Measurements from ENCODE around the gene PIWIL4.
"Not testable (repeated sequence)": the region's sequence is repeated elsewhere in the genome, so short reads cannot be mapped to it uniquely, and the experiment has no call there.

PIWIL4 gene

DNA sequence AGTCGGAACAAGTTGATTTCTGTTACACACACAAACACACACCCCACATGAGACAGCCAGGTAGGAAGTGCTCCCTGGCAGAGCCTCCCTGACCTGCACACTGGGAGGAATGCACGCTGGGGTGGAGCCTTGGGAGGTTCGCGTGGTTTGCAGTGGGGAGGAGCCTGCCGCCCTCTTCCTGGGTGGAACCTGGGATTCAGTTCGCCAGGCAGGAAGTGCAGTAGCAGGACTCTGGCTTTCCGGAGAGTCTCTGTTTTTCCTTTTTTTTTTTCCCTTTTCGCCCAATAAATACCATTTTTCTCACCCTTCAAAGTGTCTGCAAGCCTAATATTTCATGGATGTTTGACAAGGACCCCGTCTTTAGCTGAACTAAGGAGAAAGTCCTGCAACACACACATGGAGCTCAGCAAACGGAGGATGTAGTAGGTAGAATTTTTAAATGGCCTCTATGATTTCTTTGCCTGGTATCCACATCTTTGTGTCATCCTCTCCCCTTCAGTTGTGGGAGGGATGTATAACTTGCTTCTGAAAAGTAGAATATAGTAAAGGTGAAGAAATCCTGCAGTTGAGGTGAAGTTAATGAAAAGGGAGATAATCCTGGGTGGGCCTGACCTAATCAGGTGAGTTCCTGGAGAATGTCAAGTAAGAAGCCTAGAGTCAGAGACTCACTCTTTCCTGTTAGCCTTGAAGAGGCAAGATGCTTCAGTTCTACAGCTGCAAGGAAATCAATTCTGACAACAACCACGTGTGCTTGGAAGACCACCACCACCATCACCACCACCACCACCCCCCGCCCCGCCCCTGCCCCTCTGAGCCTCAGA lies 72.9 kb downstream of the PIWIL4 start:
- DNase-seq: no peak

DNA sequence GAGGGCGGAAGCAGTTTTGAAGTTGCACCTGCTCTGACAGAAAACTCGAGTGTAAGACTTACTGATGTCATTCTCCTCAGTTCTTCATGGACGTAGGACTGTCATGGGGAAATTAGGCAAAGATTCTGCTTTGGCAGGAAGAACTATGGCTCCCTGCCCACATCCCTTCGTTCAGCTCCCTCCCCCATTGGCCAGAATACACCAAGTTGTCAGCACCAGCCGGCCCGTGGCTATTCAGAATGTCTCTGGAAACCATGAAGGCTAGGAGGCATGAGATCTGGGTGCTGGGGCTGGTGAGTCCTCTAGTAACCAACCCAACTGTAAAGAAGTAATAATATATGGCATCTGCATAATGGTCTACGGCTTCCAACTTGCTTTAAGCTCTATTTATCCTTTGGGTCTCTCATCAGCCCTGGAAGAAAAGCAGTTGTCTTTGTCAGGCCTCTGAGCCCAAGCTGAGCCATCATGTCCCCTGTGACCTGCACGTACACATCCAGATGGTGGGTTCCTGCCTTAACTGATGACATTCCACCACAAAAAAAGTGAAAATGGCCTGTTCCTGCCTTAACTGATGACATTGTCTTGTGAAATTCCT lies 74.1 kb downstream of the PIWIL4 start:
- no peak for DNase-seq

DNA sequence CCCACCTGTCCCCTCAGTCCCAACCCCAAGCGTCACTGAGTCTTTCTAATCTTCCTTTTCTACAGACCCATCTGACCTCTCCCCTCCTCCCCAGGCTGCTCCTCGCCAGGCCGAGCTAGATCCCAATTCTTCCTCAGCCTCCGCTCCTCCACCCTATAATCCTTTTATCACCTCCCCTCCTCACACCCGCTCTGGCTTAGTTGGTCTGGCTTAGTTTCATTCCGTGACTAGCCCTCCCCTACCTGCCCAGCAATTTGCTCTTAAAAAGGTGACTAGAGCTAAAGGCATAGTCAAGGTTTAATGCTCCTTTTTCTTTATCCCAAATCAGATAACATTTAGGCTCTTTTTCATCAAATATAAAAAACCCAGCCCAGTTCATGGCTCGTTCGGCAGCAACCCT lies 76.0 kb downstream of the PIWIL4 start:
- DNase-seq: not testable (repeated sequence)

DNA sequence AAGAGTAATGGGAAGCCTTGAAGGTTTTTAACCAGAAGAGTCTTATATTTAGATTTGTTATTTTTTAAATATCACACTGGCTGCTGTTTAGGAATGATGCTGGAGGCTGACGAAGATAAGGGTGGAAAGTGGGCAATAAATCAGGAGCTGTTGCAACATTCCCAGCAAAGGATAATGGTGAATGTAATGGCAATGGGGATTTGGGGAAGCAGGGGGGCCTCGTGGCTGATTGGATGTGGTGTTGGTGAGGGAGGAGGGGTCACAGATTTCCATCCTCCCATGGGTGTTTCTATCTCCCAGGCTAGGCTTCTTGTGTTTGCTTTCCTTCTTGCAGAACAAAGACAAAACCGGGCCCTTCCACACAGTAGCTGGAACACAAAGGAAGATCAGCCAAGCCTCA lies 80.8 kb downstream of the PIWIL4 start:
- DNase-seq: no peak

DNA sequence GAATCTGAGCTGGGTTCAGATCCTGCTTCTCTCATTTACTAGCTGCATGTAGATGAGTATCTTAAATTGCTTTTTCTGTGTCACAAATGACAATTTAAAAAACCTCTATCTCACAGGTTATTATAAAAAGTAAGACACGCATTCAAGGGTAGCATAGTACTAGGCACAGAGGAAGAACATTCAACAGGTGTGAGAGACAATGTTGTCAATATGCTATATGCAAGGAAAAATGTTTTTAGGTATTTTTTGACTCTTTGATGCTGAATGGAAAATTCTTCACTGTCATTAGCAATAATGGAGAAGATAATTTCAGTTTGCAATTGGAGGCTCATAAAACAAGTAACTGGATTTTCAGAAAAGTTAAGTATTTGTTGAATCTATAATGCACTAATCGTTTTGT lies 81.6 kb downstream of the PIWIL4 start:
- DNase-seq: no peak

DNA sequence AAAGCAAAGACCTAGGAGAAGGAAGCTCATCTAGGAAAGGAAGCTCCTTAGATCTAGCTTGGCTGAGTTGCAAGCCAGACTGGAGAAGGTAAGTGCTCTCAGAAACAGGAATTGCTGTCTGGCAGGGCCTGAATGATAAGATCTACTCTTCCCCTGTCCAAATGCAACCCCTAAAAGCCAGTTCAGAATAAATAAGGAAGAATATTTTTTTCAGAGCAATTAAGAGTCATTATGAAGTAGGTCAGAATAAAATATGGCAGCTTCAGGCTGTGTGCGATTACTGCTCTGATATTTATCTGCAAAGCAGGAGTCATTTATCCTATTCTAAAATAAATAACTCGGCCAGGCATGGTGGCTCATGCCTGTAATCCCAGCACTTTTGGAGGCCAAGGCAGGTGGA lies 82.1 kb downstream of the PIWIL4 start:
- no peak for DNase-seq

DNA sequence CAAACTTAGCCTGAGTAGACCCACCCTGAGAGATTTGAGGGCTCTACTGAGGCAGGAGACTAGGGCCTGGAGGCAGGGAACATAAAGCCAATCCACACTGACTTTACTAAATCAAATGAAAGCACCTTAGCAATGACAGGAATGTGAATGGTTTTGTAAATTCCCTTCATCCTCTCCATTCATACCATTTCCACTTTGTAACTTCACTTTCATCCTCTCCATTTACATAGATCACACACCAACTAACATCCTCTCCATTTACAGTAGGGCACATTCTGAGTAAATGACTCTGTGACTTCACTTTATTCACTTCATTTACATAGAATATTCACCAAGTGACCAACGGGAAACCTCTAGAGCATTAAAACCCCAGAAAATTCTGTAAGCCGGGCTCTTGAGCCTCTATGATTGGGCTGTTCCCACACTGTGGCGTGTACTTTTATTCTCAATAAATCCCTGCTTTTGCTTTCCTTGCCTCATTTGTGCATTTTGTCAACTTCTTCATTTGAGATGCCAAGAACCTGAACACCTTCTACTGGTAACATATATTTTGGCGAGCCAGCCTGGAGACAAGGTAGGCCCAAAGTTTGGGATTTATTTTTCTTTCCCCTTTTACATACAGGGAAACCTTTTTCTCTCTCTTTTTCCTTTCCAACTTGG lies 82.9 kb downstream of the PIWIL4 start:
- no peak for DNase-seq

DNA sequence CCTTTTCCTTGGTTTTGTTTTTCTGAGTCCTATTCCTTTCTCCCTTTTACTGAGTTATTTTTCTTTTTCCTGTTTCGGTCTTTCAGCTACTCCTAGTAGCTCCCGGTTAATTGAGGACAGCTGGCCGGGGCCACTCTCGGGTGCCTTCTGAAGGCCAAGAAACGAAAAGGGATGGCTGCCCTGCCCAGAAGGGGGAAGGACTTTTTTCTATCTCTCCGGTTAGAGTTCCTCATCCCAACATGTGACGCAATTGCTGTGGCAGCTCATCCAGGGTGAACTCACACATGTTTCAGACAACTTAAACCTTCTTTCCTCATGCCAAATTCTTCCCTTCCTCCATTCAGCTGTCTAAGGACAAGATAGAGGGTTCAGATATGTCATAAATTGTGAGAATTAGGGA lies 83.6 kb downstream of the PIWIL4 start:
- no peak for DNase-seq

DNA sequence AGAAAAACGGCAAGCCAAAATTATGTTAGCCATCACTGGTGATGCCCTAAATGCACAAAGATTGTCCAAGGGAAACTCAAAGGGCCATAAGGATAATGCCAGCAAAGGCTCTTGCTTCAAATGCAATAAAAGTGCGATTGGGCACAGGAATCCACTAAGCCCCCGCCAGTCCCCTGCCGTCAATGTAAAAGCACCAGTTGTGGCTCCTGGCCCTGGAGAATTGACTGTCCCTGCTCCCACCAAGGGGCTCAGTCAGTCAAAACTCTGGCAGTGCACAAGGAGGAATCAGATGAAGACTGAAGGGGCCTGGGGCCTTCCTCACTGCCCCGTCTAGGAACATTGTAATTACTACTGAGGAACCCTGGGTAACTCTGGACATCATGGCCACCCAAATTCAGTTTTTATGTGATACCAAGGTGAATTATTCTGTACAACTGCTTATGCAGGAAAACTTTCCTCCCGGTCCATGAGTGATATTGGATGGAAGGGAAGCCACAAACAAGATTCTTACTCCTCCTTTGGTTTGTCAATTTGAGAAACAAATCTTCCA lies 85.6 kb downstream of the PIWIL4 start:
- no peak for DNase-seq

DNA sequence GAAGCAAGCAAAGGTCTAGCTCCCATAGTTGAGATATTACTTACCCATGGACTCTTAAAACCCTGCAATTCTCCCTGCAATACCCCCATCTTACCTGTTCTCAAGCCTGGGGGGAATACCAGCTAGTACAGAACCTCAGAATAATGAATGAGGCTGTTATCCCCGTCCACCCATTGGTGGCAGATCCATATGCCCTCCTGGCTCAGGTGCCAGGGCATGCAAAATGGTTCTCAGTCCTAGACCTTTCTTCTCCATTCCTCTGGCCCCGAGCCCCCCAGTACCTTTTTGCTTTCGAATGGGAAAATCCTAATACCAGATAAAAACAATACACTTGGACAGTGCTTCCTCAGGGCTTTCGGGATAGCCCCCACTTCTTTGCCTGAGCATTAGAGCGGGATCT lies 86.4 kb downstream of the PIWIL4 start:
- DNase-seq: no peak

DNA sequence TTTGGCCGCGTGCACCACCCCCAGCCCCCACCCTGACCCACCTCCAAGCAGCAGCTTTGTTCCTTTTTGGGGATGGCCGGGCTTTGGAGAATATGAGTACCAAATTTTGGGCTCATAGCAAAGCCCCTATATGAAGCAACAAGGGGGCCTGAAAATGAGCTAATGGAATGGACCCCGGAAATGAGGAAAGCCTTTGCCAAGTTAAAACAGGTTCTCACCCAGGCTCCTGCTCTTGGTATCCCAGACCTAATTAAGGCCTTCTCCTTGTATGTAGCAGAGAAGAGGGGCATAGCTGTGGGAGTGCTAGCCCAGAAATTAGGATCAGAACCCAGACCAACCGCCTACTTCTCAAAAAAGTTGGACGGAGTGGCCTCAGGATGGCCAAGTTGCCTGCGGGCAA lies 87.0 kb downstream of the PIWIL4 start:
- no peak for DNase-seq

DNA sequence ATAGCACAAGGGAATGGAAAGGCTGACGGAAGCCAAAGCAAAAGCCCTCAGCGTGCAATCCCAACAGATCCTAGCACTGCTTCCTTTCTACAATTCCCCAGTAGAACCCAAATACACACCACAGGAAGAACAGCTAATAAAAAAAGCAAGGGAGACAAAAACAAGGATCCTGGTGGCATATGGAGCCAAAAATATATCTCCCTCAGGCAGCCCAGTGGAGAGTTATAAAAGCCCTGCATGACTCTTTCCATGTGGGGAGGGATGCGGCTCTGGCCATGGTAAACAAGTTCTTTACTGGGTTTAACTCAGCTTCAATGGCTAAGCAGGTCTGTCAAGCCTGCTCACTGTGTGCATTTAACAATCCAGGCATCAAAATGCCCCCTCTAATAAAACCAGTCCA lies 88.1 kb downstream of the PIWIL4 start:
- DNase-seq: no peak

DNA sequence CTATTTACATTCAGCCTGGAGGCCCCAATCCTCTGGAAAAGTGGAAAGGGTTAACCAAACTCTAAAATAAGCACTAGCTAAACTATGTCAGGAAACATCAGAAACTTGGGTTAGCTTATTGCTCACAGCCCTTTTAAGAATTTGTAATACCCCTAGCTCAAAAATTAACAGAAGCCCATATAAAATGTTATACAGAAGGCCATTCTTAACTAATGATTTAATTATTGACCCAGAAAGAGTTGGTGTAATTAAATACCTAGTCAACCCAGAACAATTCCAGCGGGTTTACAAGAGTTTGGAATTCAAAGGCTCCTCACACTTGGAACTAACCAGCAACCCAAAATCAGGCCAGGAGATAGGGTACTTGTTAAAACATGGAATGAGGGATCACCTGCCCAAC lies 88.8 kb downstream of the PIWIL4 start:
- no peak for DNase-seq

DNA sequence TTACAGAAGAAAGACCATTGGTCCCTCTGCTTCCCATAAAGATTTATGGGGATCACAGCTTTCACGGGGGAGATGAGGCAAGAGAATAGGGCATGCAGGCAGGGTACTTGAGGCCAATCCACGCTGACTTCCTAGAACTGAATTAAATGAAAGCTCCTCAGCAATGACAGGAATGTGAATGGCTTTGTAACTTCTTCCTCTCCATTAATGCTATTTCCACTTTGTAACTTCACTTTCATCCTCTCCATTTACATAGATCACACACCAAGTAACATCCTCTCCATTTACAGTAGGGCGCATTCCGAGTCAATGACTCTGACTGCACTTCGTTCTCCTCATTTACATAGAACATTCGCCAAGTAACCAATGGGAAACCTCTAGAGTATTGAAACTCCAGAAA lies 89.8 kb downstream of the PIWIL4 start:
- DNase-seq: no peak

DNA sequence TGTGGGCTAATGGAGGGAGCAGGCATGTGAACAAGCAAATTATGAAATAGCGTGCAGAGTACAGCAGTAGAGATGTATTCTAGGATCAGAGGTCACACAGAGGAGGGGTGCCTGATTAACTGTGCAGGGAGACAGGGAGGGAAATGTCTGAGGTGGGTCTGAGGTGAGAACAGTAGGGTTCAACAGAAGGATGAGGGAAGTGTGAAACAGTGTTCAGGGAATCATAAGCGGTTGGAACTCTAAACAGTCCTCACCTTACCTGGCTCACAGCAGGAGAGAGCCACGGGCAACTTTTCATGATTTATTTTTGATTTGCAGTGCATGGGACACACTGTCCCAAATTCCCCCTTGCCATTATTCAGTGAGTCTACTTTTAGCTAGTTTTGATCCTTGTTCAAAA lies 90.5 kb downstream of the PIWIL4 start:
- no peak for DNase-seq

DNA sequence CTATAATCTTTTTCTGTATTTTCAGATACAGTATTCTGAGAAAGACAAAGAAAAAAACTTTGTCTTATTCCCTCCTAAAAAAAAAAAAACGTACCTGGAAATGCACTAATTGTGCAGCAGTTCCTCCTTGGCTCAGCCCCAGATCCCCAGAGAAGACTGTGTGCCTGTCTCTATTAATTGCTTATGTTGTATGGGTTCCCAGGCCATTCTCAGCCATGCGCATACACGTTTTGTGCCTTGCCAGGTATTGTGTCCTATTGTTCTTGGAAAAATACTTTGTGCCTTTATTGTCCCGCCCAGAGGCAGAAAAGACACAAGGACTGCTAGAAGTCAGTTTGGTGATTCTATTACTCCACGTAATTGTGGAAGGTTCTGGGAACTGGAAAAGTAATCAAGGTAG lies 91.2 kb downstream of the PIWIL4 start:
- no peak for DNase-seq

DNA sequence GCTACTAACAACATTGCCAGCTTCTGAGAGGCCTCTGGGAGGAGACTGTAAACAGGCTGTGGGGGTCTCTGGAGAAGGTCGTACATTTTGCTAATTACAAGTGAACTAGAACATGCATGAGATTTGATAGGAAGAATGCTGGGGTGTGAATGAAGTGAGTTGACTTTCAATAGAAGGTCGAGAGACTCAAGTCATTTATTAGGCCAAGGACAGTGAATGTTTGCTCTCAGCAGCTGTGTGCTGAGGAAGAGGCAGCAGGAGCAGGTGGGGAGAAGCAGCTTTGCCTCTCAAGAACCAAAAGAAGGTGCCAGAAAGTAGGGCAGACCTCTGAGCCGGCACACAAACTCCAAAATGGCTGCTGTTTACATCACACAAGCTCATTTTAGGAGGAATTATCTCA lies 91.7 kb downstream of the PIWIL4 start:
- DNase-seq: no peak

DNA sequence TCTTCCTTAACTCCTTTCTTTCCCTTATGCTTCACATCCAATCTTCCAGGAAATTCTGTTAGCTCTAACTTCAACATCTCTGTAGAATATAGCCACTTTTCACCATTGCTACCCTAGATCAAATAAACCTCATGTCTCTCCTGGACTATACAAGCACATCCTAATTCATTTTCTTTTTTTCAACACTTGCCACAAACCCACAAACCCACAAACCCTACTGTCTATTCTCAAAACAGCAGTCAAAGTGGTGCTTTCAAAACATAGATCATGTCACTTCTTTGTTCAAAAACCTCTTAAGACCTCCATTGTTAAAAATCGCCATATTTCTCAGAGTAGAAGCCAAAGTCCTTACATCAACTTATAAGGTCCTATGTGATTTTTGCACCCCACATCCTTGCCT lies 94.3 kb downstream of the PIWIL4 start:
- no peak for DNase-seq

DNA sequence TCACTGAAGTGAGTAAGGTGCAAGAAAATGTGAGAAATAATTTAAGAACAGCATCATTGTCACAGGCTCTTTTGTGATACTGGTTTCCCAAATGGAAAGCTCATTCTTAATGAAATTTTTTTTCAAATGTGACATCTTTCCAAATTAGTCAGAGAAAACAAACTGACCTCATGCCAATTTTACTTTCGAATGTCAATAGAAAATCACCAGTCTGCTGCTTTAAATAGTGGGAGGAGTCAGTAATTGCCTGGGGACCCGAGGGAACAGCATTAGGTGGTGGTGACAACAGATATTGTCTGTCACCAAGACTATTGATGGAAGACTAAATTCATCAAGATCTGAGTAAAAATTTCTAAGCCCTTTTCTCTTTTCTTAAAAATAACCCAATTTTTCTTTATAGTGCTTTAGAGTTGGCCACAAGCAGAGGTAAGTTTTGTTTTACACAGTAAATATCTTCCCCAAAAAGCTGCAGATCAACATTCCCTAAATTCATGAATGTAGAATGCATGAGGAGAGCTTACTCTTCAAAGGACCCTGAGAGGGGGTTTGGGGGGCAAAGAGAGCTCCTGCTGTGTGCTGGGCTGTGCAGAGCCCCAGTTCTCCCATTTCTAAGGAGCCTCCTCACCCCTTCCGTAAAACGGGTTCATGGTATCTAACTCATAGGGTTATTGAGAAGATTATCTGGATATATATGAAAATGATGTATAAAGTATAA lies 95.1 kb downstream of the PIWIL4 start:
- DNase-seq: no peak

DNA sequence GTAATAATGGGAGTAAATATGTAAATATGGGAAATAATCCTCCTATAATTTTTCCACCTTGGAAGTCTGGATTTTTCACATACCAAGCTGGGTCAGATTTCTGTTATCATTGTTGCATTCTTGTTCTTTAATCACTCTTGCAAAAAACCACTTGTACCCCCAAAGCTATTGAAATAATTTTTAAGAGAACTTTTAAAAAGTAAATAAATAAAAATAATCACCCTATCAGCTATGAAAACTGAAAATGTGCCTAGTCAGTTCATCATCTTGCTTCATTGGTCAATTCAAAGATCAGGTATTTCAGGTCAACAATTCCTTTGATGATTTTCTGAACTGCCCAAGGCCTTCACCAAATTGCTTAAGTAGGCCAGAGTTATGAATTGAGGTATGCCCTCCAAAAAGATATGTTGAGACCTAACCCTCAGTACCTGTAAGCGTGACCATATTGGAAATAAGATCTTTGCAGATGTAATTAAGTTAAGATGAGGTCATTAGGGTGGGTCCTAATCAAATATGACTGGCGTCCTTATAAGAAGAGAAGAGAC lies 95.8 kb downstream of the PIWIL4 start:
- no peak for DNase-seq

DNA sequence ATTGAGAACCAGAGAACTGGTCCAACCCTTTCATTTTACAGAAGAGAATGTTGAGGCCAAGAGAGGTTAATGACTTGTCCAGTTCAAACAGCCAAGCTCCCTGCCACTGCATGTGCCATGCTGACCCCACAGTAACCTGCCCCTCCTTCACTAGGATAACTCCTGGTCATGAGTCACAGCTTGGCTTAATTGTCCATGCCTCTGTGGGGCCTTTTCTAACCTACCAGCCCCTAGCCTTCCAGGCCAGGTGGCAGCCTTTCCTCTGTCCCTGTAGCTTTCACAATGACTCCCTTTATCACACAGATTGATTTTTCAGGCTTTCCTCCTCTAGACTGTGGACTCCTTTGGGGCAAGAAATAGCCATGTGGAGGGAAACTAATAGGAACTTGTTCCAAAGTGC lies 97.2 kb downstream of the PIWIL4 start:
- DNase-seq: no peak

DNA sequence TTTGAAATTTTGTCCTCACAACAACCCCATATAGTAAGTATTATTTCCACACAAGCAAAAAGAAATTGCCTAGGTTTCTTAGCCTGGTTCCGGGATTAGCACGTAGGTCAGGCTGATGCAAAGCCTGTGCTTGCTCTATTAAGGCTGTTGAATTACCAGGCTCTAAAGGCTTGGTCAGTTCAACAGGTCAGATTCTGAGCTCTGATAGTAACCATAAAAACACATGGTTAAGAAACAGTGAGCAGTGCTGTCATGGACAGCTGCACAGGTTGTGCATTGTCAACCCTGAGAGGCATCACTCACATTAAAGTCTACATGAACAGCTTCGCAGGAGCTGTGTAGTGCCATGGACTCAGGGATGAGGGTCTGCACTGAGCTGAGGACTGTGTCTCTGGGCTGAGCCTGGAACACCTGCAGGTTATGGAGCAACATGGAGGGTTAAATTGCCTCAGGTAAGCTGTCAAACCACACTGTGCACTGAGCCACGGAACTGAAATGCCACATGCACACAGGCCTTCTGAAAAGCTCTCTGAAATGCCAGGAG lies 98.0 kb downstream of the PIWIL4 start:
- no peak for DNase-seq
